ENCODE results near the gene ATF1. TPM values are rescaled to one million over a fixed set of nuclear protein-coding genes. Genes with fewer than 3 reads are reported as not detected.

ATF1 gene
- total RNA-seq, 2 donors from 2014 or later: 27.5 to 35.7 TPM

- no peaks in the 10 kb centered on the region for H3K27me3 Mint-ChIP-seq (ENCODE audit: insufficient read depth)
- DNase-seq: no peak
- peaks cover 25% of the 10 kb centered on the region for H3K36me3 Mint-ChIP-seq (ENCODE audit: low read depth)
- H3K4me3 Mint-ChIP-seq: no peak overlapping the region
- TF ChIP-seq CTCF (conservative IDR thresholded peaks at IDR 0.05): no peak
- 95 to 100% methylated on average over 2 to 4 of the region's 4 CpGs for WGBS, 2 experiments (ENCODE audit: insufficient coverage in 1 of 2, insufficient read length in 1 of 2)
- H3K27ac ChIP-seq (ENCODE audit: low read depth, low read length): no peak overlapping the region
- no peak overlapping the region for H3K4me3 ChIP-seq (ENCODE audit: low read length)
- H3K4me1 Mint-ChIP-seq: no peaks in the 10 kb centered on the region
- no peaks in the 10 kb centered on the region for H3K27me3 ChIP-seq (ENCODE audit: control insufficient read depth, insufficient read depth, low read length, poor library complexity, severe bottlenecking)
- no peak overlapping the region for H3K9ac ChIP-seq (ENCODE audit: extremely low read depth, low read length, poor library complexity, severe bottlenecking)
- H3K36me3 ChIP-seq (ENCODE audit: control insufficient read depth, insufficient read depth, low read length): peaks cover 12% of the 10 kb centered on the region
- peaks cover 6% of the 10 kb centered on the region for H3K9me3 ChIP-seq (ENCODE audit: control insufficient read depth, low read length)
- peaks cover 2% of the 10 kb centered on the region for H3K9me3 Mint-ChIP-seq
- H3K4me1 ChIP-seq (ENCODE audit: control insufficient read depth, insufficient read depth, low read length): no peaks in the 10 kb centered on the region
- H3K27ac Mint-ChIP-seq: no peak overlapping the region
Measured at GRCh38 chr12:50780013-50780412, 16.1 kb downstream of the ATF1 start.

GRCh38 chr12:50784501-50784900 lies 20.6 kb downstream of the ATF1 start:
- no peak for DNase-seq
- Histone ChIP-seq H3K27ac (ENCODE audit: low read depth, low read length) (no peak overlapping the region), H3K4me3 (ENCODE audit: low read length) (no peak overlapping the region), H3K4me1 (ENCODE audit: control insufficient read depth, insufficient read depth, low read length) (no peaks in the 10 kb centered on the region), H3K27me3 (ENCODE audit: control insufficient read depth, insufficient read depth, low read length, poor library complexity, severe bottlenecking) (no peaks in the 10 kb centered on the region), H3K9ac (ENCODE audit: extremely low read depth, low read length, poor library complexity, severe bottlenecking) (no peak overlapping the region), H3K36me3 (ENCODE audit: control insufficient read depth, insufficient read depth, low read length) (peaks cover 30% of the 10 kb centered on the region), H3K9me3 (ENCODE audit: control insufficient read depth, low read length) (peaks cover 19% of the 10 kb centered on the region)
- Mint-ChIP-seq H3K27ac (no peak overlapping the region), H3K36me3 (ENCODE audit: low read depth) (peaks cover 51% of the 10 kb centered on the region), H3K27me3 (ENCODE audit: insufficient read depth) (no peaks in the 10 kb centered on the region), H3K9me3 (peaks cover 19% of the 10 kb centered on the region), H3K4me3 (no peak overlapping the region), H3K4me1 (no peaks in the 10 kb centered on the region)
- TF ChIP-seq CTCF (conservative IDR thresholded peaks at IDR 0.05): no peak
- WGBS, 2 experiments (ENCODE audit: insufficient coverage in 1 of 2, insufficient read length in 1 of 2): 95% methylated on average over 4 of the region's 4 CpGs

GRCh38 chr12:50785406-50786001 lies 21.6 kb downstream of the ATF1 start:
- no peaks in the 10 kb centered on the region for H3K4me1 ChIP-seq (ENCODE audit: control insufficient read depth, insufficient read depth, low read length)
- H3K9me3 ChIP-seq (ENCODE audit: control insufficient read depth, low read length): peaks cover 19% of the 10 kb centered on the region
- H3K4me3 ChIP-seq (ENCODE audit: low read length): no peak overlapping the region
- Mint-ChIP-seq H3K4me1 (no peaks in the 10 kb centered on the region), H3K36me3 (ENCODE audit: low read depth) (peaks cover 48% of the 10 kb centered on the region), H3K27ac (no peak overlapping the region), H3K27me3 (ENCODE audit: insufficient read depth) (no peaks in the 10 kb centered on the region), H3K4me3 (no peak overlapping the region), H3K9me3 (peaks cover 19% of the 10 kb centered on the region)
- no peak overlapping the region for H3K27ac ChIP-seq (ENCODE audit: low read depth, low read length)
- TF ChIP-seq CTCF (conservative IDR thresholded peaks at IDR 0.05): no peak
- WGBS, 2 experiments (ENCODE audit: insufficient coverage in 1 of 2, insufficient read length in 1 of 2): 87 to 100% methylated on average over 3 of the region's 3 CpGs
- H3K36me3 ChIP-seq (ENCODE audit: control insufficient read depth, insufficient read depth, low read length): peaks cover 30% of the 10 kb centered on the region
- no peaks in the 10 kb centered on the region for H3K27me3 ChIP-seq (ENCODE audit: control insufficient read depth, insufficient read depth, low read length, poor library complexity, severe bottlenecking)
- no peak for DNase-seq
- H3K9ac ChIP-seq (ENCODE audit: extremely low read depth, low read length, poor library complexity, severe bottlenecking): no peak overlapping the region

Data from endodermal cell (in vitro differentiated cells).